ENCODE data around the gene ACTR5. TPM values are rescaled to one million over a fixed set of nuclear protein-coding genes. Genes with fewer than 3 reads are reported as not detected.

The ACTR5 gene
- total RNA-seq, 1 experiment from 2014 or later = 9.8 TPM

DNA sequence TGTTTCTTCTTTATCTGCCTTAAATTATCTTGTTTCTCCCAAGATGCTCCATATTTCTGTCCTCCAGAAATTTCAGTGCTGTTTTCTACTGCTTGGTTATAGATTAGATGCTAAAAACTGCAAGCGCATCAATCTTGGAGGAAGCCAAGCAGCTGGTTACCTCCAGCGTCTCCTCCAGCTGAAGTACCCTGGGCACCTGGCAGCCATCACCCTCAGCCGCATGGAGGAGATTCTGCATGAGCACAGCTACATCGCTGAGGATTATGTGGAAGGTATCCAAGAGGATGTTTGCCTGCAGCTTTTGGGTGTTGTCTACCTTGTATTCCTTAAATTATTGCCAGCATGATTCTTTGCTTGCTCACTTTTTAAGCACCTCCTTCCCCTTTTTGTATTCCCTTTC is 3.8 kb downstream of the ACTR5 start:
- Histone ChIP-seq H3K4me3 (no peak overlapping the region), H3K27me3 (no peaks in the 10 kb centered on the region), H3K36me3 (peaks cover 14% of the 10 kb centered on the region), H3K9me3 (no peaks in the 10 kb centered on the region)
- DNase-seq = no peak

DNA sequence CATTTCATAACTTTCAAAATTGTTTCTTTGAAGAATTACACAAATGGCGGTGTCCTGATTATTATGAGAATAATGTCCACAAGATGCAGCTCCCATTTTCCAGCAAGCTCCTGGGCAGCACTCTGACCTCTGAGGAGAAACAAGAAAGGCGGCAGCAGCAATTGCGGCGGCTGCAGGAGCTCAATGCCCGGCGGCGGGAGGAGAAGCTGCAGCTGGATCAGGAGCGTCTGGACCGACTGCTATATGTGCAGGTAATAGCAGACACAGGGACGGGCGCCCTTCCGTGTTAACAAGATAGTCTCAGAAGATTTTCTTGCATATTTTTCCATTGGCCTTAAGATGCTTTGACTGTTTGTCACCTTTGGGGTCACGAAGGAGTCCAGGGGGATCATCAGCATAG is 6.7 kb downstream of the ACTR5 start:
- no peak for DNase-seq
- Histone ChIP-seq H3K4me3 (no peak overlapping the region), H3K9me3 (no peaks in the 10 kb centered on the region), H3K36me3 (peaks cover 20% of the 10 kb centered on the region), H3K27me3 (no peaks in the 10 kb centered on the region)

DNA sequence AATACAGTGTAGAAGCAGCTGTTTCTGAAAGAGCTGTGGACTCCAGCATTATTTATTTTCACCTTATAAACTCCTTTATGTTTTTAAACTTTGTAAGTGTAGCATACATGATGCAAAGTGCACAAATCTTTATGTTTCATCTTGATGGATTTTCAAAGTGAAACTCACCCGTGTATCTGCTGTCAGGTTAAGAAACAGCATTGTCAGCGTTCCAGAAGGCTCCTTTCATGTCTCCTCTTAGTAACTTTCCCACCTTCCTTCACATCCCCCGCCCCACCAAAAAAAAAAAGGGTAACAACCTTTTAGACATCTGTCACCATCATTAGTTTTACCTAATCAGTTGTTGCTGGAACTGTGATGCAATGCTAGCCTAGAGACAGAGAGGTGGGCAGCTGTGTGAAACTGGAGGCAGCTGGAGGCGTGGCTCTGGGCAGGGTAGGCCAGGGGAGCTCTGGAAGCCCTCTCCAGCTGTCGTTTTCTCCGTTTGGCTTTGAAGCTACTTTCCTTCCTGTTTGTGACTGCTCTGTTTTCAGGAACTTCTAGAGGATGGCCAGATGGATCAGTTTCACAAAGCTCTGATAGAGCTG is 7.2 kb downstream of the ACTR5 start:
- H3K4me3 ChIP-seq = no peak overlapping the region
- DNase-seq = no peak
- peaks cover 20% of the 10 kb centered on the region for H3K36me3 ChIP-seq
- H3K9me3 ChIP-seq = no peaks in the 10 kb centered on the region
- no peaks in the 10 kb centered on the region for H3K27me3 ChIP-seq

DNA sequence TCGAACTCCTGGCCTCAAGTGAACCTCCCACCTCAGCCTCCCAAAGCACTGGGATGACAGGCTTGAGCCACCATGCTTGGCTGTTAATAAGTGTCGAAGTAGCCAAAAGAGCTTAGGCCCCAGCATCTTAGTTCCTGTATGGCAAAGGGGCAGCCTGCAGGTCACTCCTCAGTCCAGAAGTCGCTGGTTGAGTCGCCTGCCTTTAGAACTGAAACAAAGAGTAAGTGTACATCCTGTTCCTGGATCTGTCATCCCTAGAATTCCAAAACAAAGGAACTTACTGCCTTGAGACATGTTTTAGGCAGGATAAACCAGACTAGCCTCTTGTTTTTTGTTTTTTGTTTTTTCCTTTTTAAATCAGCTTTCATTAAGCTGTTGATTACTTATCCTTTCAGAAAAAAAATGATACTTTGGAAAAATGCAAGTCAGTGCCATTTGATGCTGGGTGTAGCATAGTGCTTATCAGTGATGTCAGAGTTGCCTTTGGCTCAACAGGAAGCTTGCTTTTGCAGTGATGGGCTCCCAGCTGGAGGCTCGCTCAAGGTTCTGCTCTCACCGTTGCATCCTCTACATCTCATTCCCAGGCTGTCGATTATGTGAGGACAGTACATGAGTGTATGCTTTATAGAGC is 9.0 kb downstream of the ACTR5 start:
- no peak for DNase-seq
- no peaks in the 10 kb centered on the region for H3K9me3 ChIP-seq
- no peaks in the 10 kb centered on the region for H3K27me3 ChIP-seq
- peaks cover 19% of the 10 kb centered on the region for H3K36me3 ChIP-seq
- H3K4me3 ChIP-seq = no peak overlapping the region

DNA sequence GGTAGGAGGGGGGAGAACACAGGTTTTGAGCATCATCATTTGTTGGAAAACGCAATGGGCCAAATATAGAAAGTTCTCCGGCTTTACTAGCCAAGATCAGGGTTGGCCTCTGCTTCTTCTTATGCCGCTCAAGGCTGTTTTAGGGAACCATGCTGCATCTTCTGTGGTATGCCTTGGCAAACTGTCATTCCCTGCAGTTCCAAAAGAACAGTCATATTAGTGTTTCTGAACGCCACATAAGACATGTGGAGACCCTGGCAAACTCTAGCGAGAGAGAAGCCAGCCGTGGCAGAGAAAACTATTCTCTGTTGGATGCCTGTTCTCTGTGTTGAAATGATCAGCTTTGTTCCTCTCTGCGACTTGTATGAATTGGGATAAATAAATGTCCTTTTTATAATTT is 10.8 kb downstream of the ACTR5 start:
- Histone ChIP-seq H3K4me3 (no peak overlapping the region), H3K36me3 (peaks cover 19% of the 10 kb centered on the region), H3K9me3 (no peaks in the 10 kb centered on the region), H3K27me3 (no peaks in the 10 kb centered on the region)
- DNase-seq = no peak

DNA sequence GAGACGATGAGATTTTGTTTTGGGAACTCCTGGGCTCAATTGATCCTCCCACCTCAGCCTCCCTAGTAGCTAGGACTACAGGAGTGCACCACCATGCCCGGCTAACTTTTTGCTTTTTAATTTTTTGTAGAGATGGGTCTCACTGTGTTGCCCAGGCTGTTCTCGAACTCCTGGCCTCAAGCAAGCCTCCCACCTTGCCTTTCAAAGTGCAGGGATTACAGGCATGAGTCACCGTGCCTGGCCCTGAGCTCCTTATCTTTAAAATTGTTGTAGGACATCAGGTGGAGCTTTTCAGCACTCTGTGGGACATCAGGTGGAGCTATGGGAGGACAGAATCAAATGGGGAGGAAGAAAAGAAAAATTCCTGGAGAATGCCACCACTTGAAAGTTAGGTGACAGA is 12.7 kb downstream of the ACTR5 start:
- H3K4me3 ChIP-seq = no peak overlapping the region
- no peaks in the 10 kb centered on the region for H3K27me3 ChIP-seq
- H3K36me3 ChIP-seq = peaks cover 26% of the 10 kb centered on the region
- DNase-seq = no peak
- H3K9me3 ChIP-seq = no peaks in the 10 kb centered on the region

DNA sequence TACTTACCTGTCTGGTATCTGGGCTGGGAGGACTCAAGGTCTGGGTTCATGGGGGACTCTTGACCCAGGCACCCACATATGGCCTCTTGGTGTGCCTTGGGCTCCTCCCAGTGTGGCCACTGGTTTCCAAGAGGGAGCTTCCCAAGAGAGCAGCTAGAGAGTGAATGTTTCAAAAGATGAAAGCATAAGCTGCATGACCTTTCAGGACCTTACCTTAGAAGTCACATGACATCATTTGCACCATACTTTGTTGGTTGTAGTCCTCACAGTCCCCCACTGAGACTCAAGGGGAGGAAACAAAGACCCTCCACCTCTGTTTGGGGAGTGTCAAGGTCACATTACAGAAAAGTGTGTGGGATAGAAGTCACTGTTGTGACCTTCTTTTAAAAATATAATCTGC is 13.9 kb downstream of the ACTR5 start:
- Histone ChIP-seq H3K9me3 (no peaks in the 10 kb centered on the region), H3K36me3 (peaks cover 26% of the 10 kb centered on the region), H3K27me3 (no peaks in the 10 kb centered on the region), H3K4me3 (no peak overlapping the region)
- DNase-seq = no peak

DNA sequence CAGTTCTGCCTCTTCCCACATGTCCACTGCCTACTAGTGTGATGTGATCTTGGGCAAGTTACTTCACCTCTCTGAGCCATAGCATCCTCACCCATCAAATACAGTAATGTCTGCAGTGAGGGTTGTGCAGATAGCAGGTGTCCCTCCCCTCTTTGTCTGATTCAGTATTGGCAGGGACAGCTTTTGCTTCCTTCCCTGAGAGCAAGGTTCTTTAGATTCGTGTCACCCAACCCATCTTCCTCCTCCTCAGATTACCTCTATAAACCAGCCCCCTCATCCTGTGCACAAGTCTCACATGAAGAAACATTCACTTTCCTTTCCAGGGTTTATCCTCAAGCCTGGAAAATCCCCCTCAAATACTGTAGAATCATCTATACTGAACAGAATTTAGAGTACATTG is 15.4 kb downstream of the ACTR5 start:
- DNase-seq = no peak
- no peaks in the 10 kb centered on the region for H3K27me3 ChIP-seq
- peaks cover 24% of the 10 kb centered on the region for H3K36me3 ChIP-seq
- H3K4me3 ChIP-seq = no peak overlapping the region
- H3K9me3 ChIP-seq = no peaks in the 10 kb centered on the region

DNA sequence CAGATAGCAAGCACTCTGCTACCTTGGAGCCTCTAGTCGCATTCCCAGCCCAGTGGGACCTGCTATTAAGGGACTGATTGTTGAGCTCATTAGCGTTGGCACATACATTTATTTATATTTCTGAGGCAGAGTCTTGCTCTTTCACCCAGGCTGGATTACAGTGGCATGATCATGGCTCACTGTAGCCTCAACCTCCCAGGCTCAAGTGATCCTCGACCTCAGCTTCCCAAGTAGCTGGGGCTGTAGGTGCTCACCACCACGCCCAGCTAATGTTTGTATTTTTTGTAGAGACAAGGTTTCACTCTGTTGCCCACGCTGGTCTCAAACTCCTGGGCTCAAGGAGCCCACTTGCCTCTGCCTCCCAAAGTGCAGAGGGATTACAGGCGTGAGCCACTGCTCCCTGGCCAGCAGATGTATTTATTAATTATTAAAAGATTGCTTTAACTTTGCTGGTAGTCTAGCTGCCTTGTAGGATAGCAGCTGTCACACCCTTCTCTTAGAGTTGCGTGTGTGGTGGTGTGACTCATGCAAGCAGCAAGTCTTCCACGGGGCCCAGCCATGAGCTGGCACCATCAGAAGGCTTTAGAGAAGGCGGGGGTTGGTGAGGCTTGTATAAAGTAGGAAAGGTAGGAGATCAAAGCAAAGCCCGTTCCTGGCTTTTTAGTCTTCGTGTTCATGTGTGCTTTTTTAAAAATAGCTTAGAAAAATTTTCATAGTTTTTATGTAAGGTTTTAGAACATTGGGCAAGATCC is 16.5 kb downstream of the ACTR5 start:
- Histone ChIP-seq H3K9me3 (no peaks in the 10 kb centered on the region), H3K36me3 (peaks cover 24% of the 10 kb centered on the region), H3K4me3 (no peak overlapping the region), H3K27me3 (no peaks in the 10 kb centered on the region)
- DNase-seq = peak; percentile 90

DNA sequence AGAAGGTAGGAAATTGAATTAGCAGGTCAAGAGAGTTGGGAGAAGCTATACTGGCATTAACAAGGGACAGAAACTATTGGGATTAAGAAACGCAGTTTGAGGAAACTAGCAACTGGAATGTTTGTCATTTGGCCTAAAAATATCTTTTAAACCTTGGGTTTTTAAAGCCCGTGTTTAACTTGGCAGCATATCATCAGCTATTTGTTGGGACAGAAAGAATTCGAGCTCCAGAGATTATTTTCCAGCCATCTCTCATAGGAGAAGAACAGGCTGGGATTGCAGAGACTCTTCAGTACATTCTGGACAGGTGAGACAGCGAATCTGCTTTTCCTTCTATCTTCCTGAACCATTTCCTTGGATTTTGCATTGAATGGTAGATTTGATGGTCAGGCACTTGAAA is 17.8 kb downstream of the ACTR5 start:
- Histone ChIP-seq H3K27me3 (no peaks in the 10 kb centered on the region), H3K9me3 (no peaks in the 10 kb centered on the region), H3K4me3 (no peak overlapping the region), H3K36me3 (peaks cover 27% of the 10 kb centered on the region)
- no peak for DNase-seq

DNA sequence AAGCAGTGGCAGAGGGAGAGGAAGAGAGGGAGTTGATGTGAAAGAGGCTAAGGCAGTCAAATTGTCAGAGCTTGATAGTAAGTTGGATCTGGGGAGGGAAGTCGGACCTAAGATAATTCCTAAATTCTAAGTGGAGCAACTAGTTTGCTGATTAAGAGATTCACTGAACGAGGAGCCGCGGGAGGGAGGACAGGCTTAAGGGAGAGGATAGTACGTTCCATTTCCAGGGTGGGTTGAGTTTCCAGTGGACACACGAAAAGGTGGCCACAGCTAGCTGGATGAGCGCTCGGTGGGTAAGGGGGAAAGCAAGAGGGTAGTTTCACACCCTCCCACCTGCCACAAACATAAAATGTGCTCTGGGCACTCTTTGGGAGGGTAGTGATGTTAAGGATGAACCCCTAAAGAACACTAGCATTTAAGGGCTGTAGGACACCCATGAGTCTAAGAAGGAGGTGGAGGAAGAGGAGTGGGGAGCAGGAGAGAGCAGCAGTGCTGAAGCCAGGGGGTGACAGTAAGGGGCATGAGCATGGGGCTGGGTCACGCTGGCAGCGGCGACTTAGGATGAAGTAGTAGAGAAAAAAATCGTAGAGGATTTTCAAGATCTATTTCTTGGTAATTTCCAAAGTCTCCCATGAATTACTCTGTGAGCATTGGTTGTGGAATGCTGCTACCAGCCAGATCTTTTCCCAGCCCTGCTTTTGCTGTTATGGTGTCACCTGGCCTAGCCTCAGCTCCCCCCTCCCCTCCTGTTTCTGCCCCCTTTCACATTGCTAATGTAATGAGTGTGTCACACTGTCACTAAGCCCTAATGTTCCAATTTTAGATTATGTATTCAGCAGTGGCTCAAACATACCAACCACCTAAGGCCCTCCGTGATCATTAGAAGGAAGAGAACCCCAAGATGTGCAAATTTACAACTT is 21.4 kb downstream of the ACTR5 start:
- no peaks in the 10 kb centered on the region for H3K27me3 ChIP-seq
- no peak for DNase-seq
- H3K9me3 ChIP-seq = no peaks in the 10 kb centered on the region
- H3K36me3 ChIP-seq = peaks cover 43% of the 10 kb centered on the region
- H3K4me3 ChIP-seq = no peak overlapping the region

DNA sequence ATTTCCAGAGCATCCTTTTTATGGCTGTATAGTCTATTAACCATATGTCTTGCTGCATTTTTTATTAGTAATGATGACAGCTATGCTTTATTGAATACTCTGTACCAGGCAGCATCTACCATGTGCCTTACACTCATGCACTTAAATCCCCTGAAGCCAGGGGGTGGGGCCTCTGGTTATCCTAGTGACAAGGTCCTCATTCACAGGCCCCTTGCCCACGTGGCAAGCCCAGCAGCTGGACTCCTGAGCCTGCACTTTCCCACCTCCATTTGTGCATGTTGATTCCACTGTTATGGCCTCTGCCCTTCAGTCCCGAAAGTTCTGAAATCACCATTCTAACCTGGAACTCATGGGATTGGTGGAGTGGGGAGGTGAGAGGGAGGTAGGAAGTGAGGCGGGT is 22.3 kb downstream of the ACTR5 start:
- DNase-seq = no peak
- Histone ChIP-seq H3K27me3 (no peaks in the 10 kb centered on the region), H3K4me3 (no peak overlapping the region), H3K36me3 (peaks cover 38% of the 10 kb centered on the region), H3K9me3 (no peaks in the 10 kb centered on the region)

DNA sequence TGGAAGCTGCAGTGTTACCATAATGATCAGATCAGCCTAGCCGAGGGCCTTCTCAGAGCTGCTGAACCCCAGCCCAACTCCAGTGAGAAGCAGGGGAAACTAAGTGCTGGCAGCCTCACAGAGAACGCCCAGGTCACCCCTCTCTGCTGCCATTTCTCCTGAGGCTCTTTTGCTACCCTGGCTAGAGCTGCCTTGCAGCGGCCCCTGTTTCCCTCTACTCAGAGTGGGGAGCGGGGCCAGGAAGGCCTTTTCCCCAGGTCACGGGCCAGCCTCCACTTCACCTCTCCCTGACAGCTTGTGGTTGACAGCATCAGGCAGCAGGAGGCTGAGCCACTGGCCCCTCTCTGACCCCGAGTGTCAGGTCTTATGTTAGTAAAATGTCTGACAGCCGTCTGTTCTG is 22.7 kb downstream of the ACTR5 start:
- Histone ChIP-seq H3K36me3 (peaks cover 34% of the 10 kb centered on the region), H3K4me3 (no peak overlapping the region), H3K27me3 (no peaks in the 10 kb centered on the region), H3K9me3 (no peaks in the 10 kb centered on the region)
- DNase-seq = no peak

DNA sequence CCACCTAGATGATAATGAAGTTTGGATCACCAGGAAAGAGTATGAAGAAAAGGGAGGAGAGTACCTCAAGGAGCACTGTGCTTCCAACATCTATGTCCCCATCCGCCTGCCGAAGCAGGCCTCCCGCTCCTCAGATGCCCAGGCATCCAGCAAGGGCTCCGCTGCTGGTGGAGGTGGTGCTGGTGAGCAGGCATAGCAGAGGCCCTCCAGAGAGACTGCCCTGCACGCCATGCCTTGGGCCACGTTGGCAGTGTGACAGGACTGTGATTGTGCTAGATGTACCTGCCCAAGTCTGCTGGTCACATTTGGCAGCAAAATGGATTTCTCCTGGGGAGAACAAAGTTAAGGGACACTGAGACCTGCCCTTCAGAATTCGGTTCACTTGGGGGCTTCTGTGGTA is 23.4 kb downstream of the ACTR5 start:
- Histone ChIP-seq H3K4me3 (no peak overlapping the region), H3K27me3 (no peaks in the 10 kb centered on the region), H3K36me3 (peaks cover 29% of the 10 kb centered on the region), H3K9me3 (no peaks in the 10 kb centered on the region)
- no peak for DNase-seq

DNA sequence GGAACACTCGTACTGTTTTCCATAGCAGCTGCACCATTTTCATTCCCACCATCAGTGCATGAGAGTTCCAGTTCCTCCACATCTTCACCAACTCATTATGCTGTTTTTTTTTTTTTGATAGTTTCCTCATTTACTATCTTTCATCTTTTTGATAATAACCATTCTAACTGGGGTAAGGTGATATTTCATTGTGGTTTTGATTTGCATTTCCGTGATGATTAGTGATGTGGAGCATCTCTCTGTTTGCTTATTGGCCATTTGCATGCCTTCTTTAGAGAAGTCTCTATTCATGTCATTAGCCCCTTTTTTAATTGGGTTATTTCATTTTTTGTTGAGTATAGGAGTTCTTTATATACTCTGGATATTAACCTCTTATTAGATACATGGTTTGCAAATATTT is 25.9 kb downstream of the ACTR5 start:
- no peak overlapping the region for H3K4me3 ChIP-seq
- H3K36me3 ChIP-seq = peaks cover 25% of the 10 kb centered on the region
- DNase-seq = no peak
- H3K9me3 ChIP-seq = no peaks in the 10 kb centered on the region
- H3K27me3 ChIP-seq = no peaks in the 10 kb centered on the region

DNA sequence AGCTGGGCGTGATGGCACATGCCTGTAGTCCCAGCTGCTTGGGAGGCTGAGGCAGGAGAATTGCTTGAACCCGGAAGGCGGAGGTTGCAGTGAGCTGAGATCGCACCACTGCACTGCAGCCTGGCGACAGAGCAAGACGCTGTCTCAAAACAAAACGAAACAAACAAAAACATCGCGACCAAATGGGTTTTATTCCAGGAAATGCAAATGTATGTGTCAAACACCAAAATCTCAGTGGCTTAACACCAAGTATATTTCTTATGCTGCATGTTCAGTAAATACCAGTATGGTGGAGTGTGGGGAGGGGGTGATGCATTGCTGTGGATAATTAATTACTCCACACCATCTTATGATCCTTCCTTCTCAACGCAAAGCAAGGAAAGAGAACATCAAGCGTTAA is 28.1 kb downstream of the ACTR5 start:
- Histone ChIP-seq H3K36me3 (peaks cover 19% of the 10 kb centered on the region), H3K4me3 (no peak overlapping the region), H3K9me3 (no peaks in the 10 kb centered on the region), H3K27me3 (no peaks in the 10 kb centered on the region)
- no peak for DNase-seq

Measured in MG63 (cell line).